ENCODE results near the gene CHKA.

CHKA gene

DNA sequence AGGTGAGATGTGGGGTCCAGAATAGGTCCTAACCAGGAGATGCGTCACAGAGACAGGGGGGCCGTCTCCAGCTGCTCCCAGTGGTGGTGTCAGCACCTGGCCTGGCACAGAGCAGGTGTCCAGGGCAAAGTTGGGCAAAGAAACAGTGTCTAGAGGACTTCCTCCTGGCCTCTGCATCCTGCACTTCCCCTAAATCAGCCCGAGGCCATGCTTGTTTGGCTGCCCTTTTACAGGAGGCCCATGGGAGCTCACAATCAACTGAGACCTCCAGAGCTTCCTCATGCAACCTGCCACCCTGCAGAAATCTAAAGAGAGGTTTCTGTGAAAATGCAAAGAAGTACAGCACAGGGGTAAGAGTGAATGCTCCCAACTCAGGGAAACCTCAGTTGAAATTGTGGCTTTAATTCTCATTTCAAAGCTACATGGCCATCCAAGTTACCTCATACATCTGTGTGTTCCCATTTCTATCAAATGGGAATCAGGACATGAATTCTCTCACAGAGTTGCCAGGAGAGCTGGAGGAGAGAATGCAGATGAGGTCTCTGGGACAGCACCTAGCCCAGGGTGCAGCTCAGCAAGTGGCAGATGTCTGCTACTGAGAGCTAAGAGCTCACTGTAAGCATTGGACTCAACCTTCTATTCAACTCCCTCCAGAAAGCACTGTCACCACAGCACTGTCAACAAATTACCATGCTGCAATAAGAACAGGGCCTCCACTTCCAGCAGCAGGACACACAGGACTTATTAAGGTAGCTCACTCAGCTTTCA, 49.7 kb downstream of the CHKA start:
- no peak overlapping the region for H3K4me3 ChIP-seq (ENCODE audit: extremely low read depth, insufficient read depth, low read length, poor library complexity, severe bottlenecking)
- no peak overlapping the region for H3K27ac ChIP-seq (ENCODE audit: low read depth, low read length, severe bottlenecking)
- 92 to 100% methylated on average over 2 of the region's 3 CpGs for WGBS, 2 experiments (ENCODE audit: insufficient coverage in 2 of 2)
- no peaks in the 10 kb centered on the region for H3K4me1 ChIP-seq (ENCODE audit: control insufficient read depth, insufficient read depth, low read length, poor library complexity, severe bottlenecking)
- H3K36me3 ChIP-seq (ENCODE audit: control insufficient read depth, insufficient read depth, low read length), result peaks cover 88% of the 10 kb centered on the region
- no peaks in the 10 kb centered on the region for H3K9me3 ChIP-seq (ENCODE audit: control insufficient read depth, low read length)

DNA sequence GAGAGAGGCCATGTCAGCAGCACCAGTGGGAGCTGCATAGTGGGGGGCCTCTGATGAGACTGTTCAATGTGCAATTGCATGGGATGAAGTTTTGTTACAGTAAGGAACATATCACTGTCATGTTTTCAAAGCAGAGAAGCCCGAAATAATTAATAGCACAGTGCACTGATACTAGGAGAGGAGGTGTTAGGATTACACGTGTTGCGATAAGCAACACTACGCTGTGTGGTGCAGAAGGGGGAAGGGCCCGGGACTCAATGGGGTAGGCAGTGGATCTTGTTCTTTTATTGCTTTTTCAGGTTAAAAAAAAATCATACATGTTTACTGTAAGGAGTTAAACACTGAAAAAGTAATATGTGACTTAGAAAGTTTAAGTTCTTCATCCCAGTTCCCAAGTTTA, 53.2 kb downstream of the CHKA start:
- WGBS, 2 experiments (ENCODE audit: insufficient coverage in 2 of 2), result 98% methylated on average over 4 of the region's 5 CpGs
- H3K4me1 ChIP-seq (ENCODE audit: control insufficient read depth, insufficient read depth, low read length, poor library complexity, severe bottlenecking), result no peaks in the 10 kb centered on the region
- H3K4me3 ChIP-seq (ENCODE audit: extremely low read depth, insufficient read depth, low read length, poor library complexity, severe bottlenecking), result no peak overlapping the region
- H3K9me3 ChIP-seq (ENCODE audit: control insufficient read depth, low read length), result no peaks in the 10 kb centered on the region
- H3K27ac ChIP-seq (ENCODE audit: low read depth, low read length, severe bottlenecking), result no peak overlapping the region
- peaks cover 99% of the 10 kb centered on the region for H3K36me3 ChIP-seq (ENCODE audit: control insufficient read depth, insufficient read depth, low read length)

DNA sequence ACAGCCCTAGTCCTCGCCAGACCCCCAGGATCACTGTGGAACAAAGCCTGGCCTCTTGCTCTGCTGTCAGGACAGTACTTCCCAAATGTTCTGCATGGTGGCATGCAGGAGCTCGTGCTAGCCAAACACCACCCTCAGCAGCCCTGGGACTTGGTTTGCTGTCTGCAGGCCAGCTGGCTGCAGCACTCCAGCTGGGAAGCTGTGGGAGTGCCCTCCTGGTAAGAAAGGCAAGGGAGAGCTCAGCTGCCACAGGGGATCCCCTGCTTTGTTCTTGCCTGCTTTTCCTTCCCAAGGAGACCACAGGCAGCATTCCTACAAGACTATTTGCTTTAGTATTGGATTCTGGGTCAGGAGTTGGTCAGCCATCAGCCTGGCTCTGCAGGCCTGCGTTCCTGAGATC, 54.4 kb downstream of the CHKA start:
- Histone ChIP-seq H3K27ac (ENCODE audit: low read depth, low read length, severe bottlenecking) (no peak overlapping the region), H3K9me3 (ENCODE audit: control insufficient read depth, low read length) (no peaks in the 10 kb centered on the region), H3K4me1 (ENCODE audit: control insufficient read depth, insufficient read depth, low read length, poor library complexity, severe bottlenecking) (no peaks in the 10 kb centered on the region), H3K4me3 (ENCODE audit: extremely low read depth, insufficient read depth, low read length, poor library complexity, severe bottlenecking) (no peak overlapping the region), H3K36me3 (ENCODE audit: control insufficient read depth, insufficient read depth, low read length) (peaks cover 100% of the 10 kb centered on the region)
- 96 to 97% methylated on average over 3 of the region's 3 CpGs for WGBS, 2 experiments (ENCODE audit: insufficient coverage in 2 of 2)

DNA sequence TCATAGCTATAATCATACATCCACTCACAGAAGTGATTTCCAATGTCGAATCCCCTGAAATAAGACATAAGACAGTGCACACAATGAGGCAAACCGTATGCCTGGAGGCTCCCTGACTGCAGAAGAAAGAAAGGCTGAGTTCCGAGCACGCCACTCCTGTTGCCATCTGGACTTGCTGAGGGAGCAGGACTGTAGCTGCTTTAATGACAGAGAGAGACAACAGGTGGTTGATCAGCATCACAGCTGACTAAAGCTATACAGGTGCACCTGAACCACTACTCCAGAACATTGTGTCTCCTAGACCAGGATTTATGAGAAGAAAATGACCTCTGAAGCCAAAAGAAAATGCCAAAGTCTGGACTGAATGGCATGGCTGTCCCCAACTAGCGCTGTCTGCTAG, 55.3 kb downstream of the CHKA start:
- peaks cover 100% of the 10 kb centered on the region for H3K36me3 ChIP-seq (ENCODE audit: control insufficient read depth, insufficient read depth, low read length)
- H3K9me3 ChIP-seq (ENCODE audit: control insufficient read depth, low read length), result no peaks in the 10 kb centered on the region
- WGBS, 2 experiments (ENCODE audit: insufficient coverage in 2 of 2), result 95 to 97% methylated on average over 5 of the region's 5 CpGs
- H3K27ac ChIP-seq (ENCODE audit: low read depth, low read length, severe bottlenecking), result no peak overlapping the region
- no peak overlapping the region for H3K4me3 ChIP-seq (ENCODE audit: extremely low read depth, insufficient read depth, low read length, poor library complexity, severe bottlenecking)
- H3K4me1 ChIP-seq (ENCODE audit: control insufficient read depth, insufficient read depth, low read length, poor library complexity, severe bottlenecking), result no peaks in the 10 kb centered on the region

DNA sequence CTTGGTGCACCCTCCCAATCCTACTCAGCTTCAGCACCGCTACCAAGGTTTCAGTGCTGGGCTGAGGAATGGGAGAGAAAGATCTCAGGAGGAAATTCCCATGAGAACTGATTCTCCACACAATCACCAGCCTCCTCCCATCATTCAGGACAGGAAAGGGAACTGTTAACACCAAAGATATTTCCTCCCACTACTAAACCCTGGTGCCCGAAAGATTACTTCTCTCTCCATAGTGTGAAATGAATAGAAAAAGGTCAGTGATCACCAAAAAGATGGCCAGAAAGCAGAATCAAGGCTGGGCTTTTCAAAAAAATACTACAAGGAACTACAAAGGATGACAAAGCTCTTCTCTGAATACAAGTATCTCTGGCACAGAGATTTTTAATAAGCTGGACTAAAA, 56.3 kb downstream of the CHKA start:
- H3K4me3 ChIP-seq (ENCODE audit: extremely low read depth, insufficient read depth, low read length, poor library complexity, severe bottlenecking), result no peak overlapping the region
- no peaks in the 10 kb centered on the region for H3K9me3 ChIP-seq (ENCODE audit: control insufficient read depth, low read length)
- H3K27ac ChIP-seq (ENCODE audit: low read depth, low read length, severe bottlenecking), result no peak overlapping the region
- H3K4me1 ChIP-seq (ENCODE audit: control insufficient read depth, insufficient read depth, low read length, poor library complexity, severe bottlenecking), result no peaks in the 10 kb centered on the region
- no CpG with 5 or more reads among the region's 2 CpGs for WGBS, 2 experiments (ENCODE audit: insufficient coverage in 2 of 2)
- peaks cover 98% of the 10 kb centered on the region for H3K36me3 ChIP-seq (ENCODE audit: control insufficient read depth, insufficient read depth, low read length)

DNA sequence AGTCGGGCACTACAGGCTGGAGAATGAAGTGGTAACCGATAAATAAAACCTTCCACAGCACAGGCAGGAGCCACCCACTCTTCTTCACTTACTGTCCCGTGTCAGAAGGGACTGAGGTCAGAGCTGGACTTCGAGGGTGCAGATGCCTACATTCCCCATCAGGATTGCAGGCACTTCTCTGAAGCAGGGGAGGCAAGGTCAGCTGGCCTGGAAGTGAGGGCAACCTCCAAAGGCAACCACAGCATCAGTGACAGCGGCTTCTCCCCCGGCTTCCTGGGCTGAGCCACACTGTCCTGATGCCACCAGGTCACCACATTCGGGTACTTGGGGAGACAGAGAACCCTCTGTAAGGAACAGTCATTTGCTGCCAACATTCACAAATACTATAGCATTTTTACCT, 59.7 kb downstream of the CHKA start:
- WGBS, 2 experiments (ENCODE audit: insufficient coverage in 2 of 2), result 91 to 92% methylated on average over 5 to 6 of the region's 7 CpGs
- H3K4me1 ChIP-seq (ENCODE audit: control insufficient read depth, insufficient read depth, low read length, poor library complexity, severe bottlenecking), result no peaks in the 10 kb centered on the region
- peaks cover 91% of the 10 kb centered on the region for H3K36me3 ChIP-seq (ENCODE audit: control insufficient read depth, insufficient read depth, low read length)
- H3K9me3 ChIP-seq (ENCODE audit: control insufficient read depth, low read length), result no peaks in the 10 kb centered on the region
- H3K27ac ChIP-seq (ENCODE audit: low read depth, low read length, severe bottlenecking), result no peak overlapping the region
- no peak overlapping the region for H3K4me3 ChIP-seq (ENCODE audit: extremely low read depth, insufficient read depth, low read length, poor library complexity, severe bottlenecking)

GRCh38 chr11:68057807-68058206, 63.4 kb downstream of the CHKA start:
- Histone ChIP-seq H3K9me3 (ENCODE audit: control insufficient read depth, low read length) (no peaks in the 10 kb centered on the region), H3K4me3 (ENCODE audit: extremely low read depth, insufficient read depth, low read length, poor library complexity, severe bottlenecking) (no peak overlapping the region), H3K36me3 (ENCODE audit: control insufficient read depth, insufficient read depth, low read length) (peaks cover 60% of the 10 kb centered on the region), H3K4me1 (ENCODE audit: control insufficient read depth, insufficient read depth, low read length, poor library complexity, severe bottlenecking) (no peaks in the 10 kb centered on the region), H3K27ac (ENCODE audit: low read depth, low read length, severe bottlenecking) (no peak overlapping the region)
- whole genome bisulfite sequencing, 2 experiments (ENCODE audit: insufficient coverage in 2 of 2), result 89 to 95% methylated on average over 2 to 3 of the region's 4 CpGs

- Histone ChIP-seq H3K9me3 (ENCODE audit: control insufficient read depth, low read length) (no peaks in the 10 kb centered on the region), H3K4me3 (ENCODE audit: extremely low read depth, insufficient read depth, low read length, poor library complexity, severe bottlenecking) (no peak overlapping the region), H3K4me1 (ENCODE audit: control insufficient read depth, insufficient read depth, low read length, poor library complexity, severe bottlenecking) (no peaks in the 10 kb centered on the region), H3K27ac (ENCODE audit: low read depth, low read length, severe bottlenecking) (no peak overlapping the region), H3K36me3 (ENCODE audit: control insufficient read depth, insufficient read depth, low read length) (peaks cover 52% of the 10 kb centered on the region)
- 94 to 96% methylated on average over 9 to 11 of the region's 12 CpGs for WGBS, 2 experiments (ENCODE audit: insufficient coverage in 2 of 2)
Measured at GRCh38 chr11:68056317-68057285, 64.6 kb downstream of the CHKA start.

- 96 to 100% methylated on average over 4 to 6 of the region's 11 CpGs for WGBS, 2 experiments (ENCODE audit: insufficient coverage in 2 of 2)
- no peak overlapping the region for H3K27ac ChIP-seq (ENCODE audit: low read depth, low read length, severe bottlenecking)
- no peaks in the 10 kb centered on the region for H3K4me1 ChIP-seq (ENCODE audit: control insufficient read depth, insufficient read depth, low read length, poor library complexity, severe bottlenecking)
- H3K4me3 ChIP-seq (ENCODE audit: extremely low read depth, insufficient read depth, low read length, poor library complexity, severe bottlenecking), result no peak overlapping the region
- H3K9me3 ChIP-seq (ENCODE audit: control insufficient read depth, low read length), result no peaks in the 10 kb centered on the region
- H3K36me3 ChIP-seq (ENCODE audit: control insufficient read depth, insufficient read depth, low read length), result peaks cover 55% of the 10 kb centered on the region
Measured at GRCh38 chr11:68053981-68054812, 67.0 kb downstream of the CHKA start.

DNA sequence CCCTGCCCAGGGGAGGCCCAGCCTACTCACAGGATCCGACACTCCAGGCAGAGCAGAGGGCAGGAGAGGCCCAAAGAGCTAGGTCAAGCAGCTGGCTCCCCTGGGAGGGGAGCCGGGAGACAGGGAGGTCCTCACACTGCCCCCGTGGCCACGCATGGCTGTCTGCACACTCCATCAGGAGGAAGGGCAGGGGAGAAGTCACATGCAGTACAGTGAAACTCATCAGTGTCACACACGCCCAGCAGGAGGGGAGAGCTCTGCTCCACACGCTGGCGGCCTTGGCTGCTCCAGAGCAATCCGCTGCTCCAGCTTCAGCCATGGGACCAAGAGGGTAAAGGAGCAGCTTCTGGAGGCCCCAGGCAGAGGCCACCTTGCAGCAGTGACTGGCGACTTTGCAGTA, 68.1 kb downstream of the CHKA start:
- no peak overlapping the region for H3K4me3 ChIP-seq (ENCODE audit: extremely low read depth, insufficient read depth, low read length, poor library complexity, severe bottlenecking)
- 91 to 96% methylated on average over 8 of the region's 9 CpGs for WGBS, 2 experiments (ENCODE audit: insufficient coverage in 2 of 2)
- no peaks in the 10 kb centered on the region for H3K4me1 ChIP-seq (ENCODE audit: control insufficient read depth, insufficient read depth, low read length, poor library complexity, severe bottlenecking)
- no peaks in the 10 kb centered on the region for H3K9me3 ChIP-seq (ENCODE audit: control insufficient read depth, low read length)
- H3K36me3 ChIP-seq (ENCODE audit: control insufficient read depth, insufficient read depth, low read length), result peaks cover 52% of the 10 kb centered on the region
- no peak overlapping the region for H3K27ac ChIP-seq (ENCODE audit: low read depth, low read length, severe bottlenecking)
